DND-41 (cell line): ENCODE data around the gene HDGFL3.

Experiments
- ATAC-seq: fragments of 200-7000 bp; cut with Tn5 transposase; 3 replicates; pipeline ENCODE4 v1.9.1; 2021; ENCODE audit warnings: low read depth; ENCODE audit not compliant: insufficient read depth
- DNase-seq: peaks from one replicate; pipeline ENCODE4 v3.0.0-alpha.2; 2020
- H2AFZ ChIP-seq: 2 replicates; pipeline ENCODE4 v1.6.0; 2012; ENCODE audit warnings: low read depth, low read length
- H3K27ac ChIP-seq: 2 replicates; pipeline ENCODE4 v1.5.1; 2012; ENCODE audit warnings: low read length, inconsistent platforms
- H3K27me3 ChIP-seq: fragments of 200-600 bp; sonication (generic); 2 replicates; pipeline ENCODE4 v1.6.0; 2012; ENCODE audit warnings: low read length, mild to moderate bottlenecking, inconsistent platforms; ENCODE audit not compliant: insufficient read depth, poor library complexity
- H3K36me3 ChIP-seq: 2 replicates; pipeline ENCODE4 v1.5.1; 2012; ENCODE audit warnings: low read length, inconsistent platforms; ENCODE audit not compliant: insufficient read depth
- H3K4me1 ChIP-seq: 2 replicates; pipeline ENCODE4 v1.5.1; 2012; ENCODE audit warnings: mild to moderate bottlenecking, low read length; ENCODE audit not compliant: insufficient read depth
- H3K4me2 ChIP-seq: 2 replicates; pipeline ENCODE4 v1.6.0; 2012; ENCODE audit warnings: mild to moderate bottlenecking, moderate library complexity, low read length, inconsistent platforms; ENCODE audit not compliant: insufficient read depth
- H3K4me3 ChIP-seq, 2 experiments: fragments of 200-600 bp in 1 of 2; shearing (Covaris generic) in 1 of 2; 2 replicates each; pipeline ENCODE4 v1.5.1; 2012 to 2016; ENCODE audit warnings: inconsistent platforms in 2 of 2, low read length in 2 of 2, mild to moderate bottlenecking in 2 of 2, low read depth in 1 of 2, moderate library complexity in 1 of 2
- H3K79me2 ChIP-seq: 2 replicates; pipeline ENCODE4 v1.6.0; 2012; ENCODE audit warnings: low read length, inconsistent platforms; ENCODE audit not compliant: insufficient read depth
- H3K9ac ChIP-seq: 2 replicates; pipeline ENCODE4 v1.6.0; 2012; ENCODE audit warnings: low read depth, mild to moderate bottlenecking, inconsistent platforms, low read length, moderate library complexity
- H3K9me3 ChIP-seq: 2 replicates; pipeline ENCODE4 v1.5.1; 2012; ENCODE audit warnings: low read length, moderate library complexity, mild to moderate bottlenecking, inconsistent platforms; ENCODE audit not compliant: insufficient read depth, severe bottlenecking
- H4K20me1 ChIP-seq: 2 replicates; pipeline ENCODE4 v1.6.0; 2012; ENCODE audit warnings: low read length; ENCODE audit not compliant: insufficient read depth
- EZH2 ChIP-seq: IDR thresholded peaks from 3 replicates; pipeline ENCODE4 v1.6.1; 2012; ENCODE audit warnings: borderline replicate concordance, low read depth, mild to moderate bottlenecking, moderate library complexity, low read length, inconsistent platforms; ENCODE audit not compliant: severe bottlenecking
- TF ChIP-seq, protein P1 (sequence below): IDR thresholded peaks from 2 replicates; pipeline ENCODE4 v1.5.1; 2012; ENCODE audit warnings: borderline replicate concordance, low read length, moderate library complexity, mild to moderate bottlenecking; ENCODE audit not compliant: poor library complexity, severe bottlenecking; ENCODE audit errors: extremely low read depth

Gene HDGFL3

GRCh38 chr15:83081256-83082014, 126.2 kb downstream of the HDGFL3 start:
- peaks cover 5% of the 10 kb centered on the region for H3K27me3 ChIP-seq
- no peak for ATAC-seq

GRCh38 chr15:83078712-83079111, 128.9 kb downstream of the HDGFL3 start:
- H3K4me3 ChIP-seq: no peak overlapping the region
- no peaks in the 10 kb centered on the region for H3K79me2 ChIP-seq
- H3K4me1 ChIP-seq: no peaks in the 10 kb centered on the region
- no peak overlapping the region for H3K9ac ChIP-seq
- H3K27me3 ChIP-seq: peaks cover 5% of the 10 kb centered on the region
- H3K36me3 ChIP-seq: no peaks in the 10 kb centered on the region
- no peak overlapping the region for H3K4me2 ChIP-seq
- no peak overlapping the region for H3K27ac ChIP-seq
- ATAC-seq: no peak
- no peak for TF ChIP-seq EZH2
- TF ChIP-seq, protein P1, sequence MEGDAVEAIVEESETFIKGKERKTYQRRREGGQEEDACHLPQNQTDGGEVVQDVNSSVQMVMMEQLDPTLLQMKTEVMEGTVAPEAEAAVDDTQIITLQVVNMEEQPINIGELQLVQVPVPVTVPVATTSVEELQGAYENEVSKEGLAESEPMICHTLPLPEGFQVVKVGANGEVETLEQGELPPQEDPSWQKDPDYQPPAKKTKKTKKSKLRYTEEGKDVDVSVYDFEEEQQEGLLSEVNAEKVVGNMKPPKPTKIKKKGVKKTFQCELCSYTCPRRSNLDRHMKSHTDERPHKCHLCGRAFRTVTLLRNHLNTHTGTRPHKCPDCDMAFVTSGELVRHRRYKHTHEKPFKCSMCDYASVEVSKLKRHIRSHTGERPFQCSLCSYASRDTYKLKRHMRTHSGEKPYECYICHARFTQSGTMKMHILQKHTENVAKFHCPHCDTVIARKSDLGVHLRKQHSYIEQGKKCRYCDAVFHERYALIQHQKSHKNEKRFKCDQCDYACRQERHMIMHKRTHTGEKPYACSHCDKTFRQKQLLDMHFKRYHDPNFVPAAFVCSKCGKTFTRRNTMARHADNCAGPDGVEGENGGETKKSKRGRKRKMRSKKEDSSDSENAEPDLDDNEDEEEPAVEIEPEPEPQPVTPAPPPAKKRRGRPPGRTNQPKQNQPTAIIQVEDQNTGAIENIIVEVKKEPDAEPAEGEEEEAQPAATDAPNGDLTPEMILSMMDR: no peak
- H3K9me3 ChIP-seq: peaks cover under 1% of the 10 kb centered on the region
- H4K20me1 ChIP-seq: no peaks in the 10 kb centered on the region
- no peak for DNase-seq
- no peak overlapping the region for H2AFZ ChIP-seq

More at GRCh38 chr15:83081256-83082014, 126.2 kb downstream of the HDGFL3 start:
- H4K20me1 ChIP-seq: no peaks in the 10 kb centered on the region
- H3K79me2 ChIP-seq: no peaks in the 10 kb centered on the region
- no peaks in the 10 kb centered on the region for H3K36me3 ChIP-seq
- H2AFZ ChIP-seq: no peak overlapping the region
- H3K9ac ChIP-seq: no peak overlapping the region
- no peak overlapping the region for H3K27ac ChIP-seq
- TF ChIP-seq, protein P1: no peak
- no peak for TF ChIP-seq EZH2
- H3K4me3 ChIP-seq: no peak overlapping the region
- H3K9me3 ChIP-seq: no peaks in the 10 kb centered on the region
- no peak for DNase-seq
- no peaks in the 10 kb centered on the region for H3K4me1 ChIP-seq
- H3K4me2 ChIP-seq: no peak overlapping the region
